Endothelial cell of umbilical vein (primary cell): Measurements from ENCODE around the gene ZNF593.

Experiments used
- EZH2 ChIP-seq: IDR thresholded peaks from 2 replicates; pipeline ENCODE4 v1.6.1; 2012; ENCODE audit warnings: borderline replicate concordance, low read depth, mild to moderate bottlenecking, moderate library complexity, low read length, inconsistent platforms; ENCODE audit not compliant: severe bottlenecking
- FOS ChIP-seq: IDR thresholded peaks from 2 replicates; pipeline ENCODE4 v1.6.1; 2011; ENCODE audit warnings: mild to moderate bottlenecking, low read length, moderate library complexity, borderline replicate concordance; ENCODE audit not compliant: insufficient read depth
- GATA2 ChIP-seq: IDR thresholded peaks from 2 replicates; pipeline ENCODE4 v1.7.0; 2011; ENCODE audit warnings: low read depth, mild to moderate bottlenecking, moderate library complexity, mixed read lengths, low read length; ENCODE audit not compliant: insufficient read length, insufficient read depth
- JUN ChIP-seq: IDR thresholded peaks from 2 replicates; pipeline ENCODE4 v1.6.1; 2011; ENCODE audit warnings: borderline replicate concordance, low read depth; ENCODE audit not compliant: insufficient read length, insufficient read depth
- MYC ChIP-seq: IDR thresholded peaks from one replicate; pipeline ENCODE4 v1.6.1; 2011; ENCODE audit warnings: mild to moderate bottlenecking, low read depth, low read length
- POLR2A ChIP-seq: IDR thresholded peaks from 2 replicates; pipeline ENCODE4 v1.6.1; 2012; ENCODE audit warnings: low read depth, mild to moderate bottlenecking, control low read depth, low read length
- POLR2AphosphoS5 ChIP-seq: IDR thresholded peaks from 2 replicates; pipeline ENCODE4 v1.6.1; 2012; ENCODE audit warnings: low read depth, mild to moderate bottlenecking, control low read depth, low read length, moderate library complexity; ENCODE audit not compliant: insufficient read depth
- TF ChIP-seq, protein P1 (sequence below), 2 donors: IDR thresholded peaks; 1 replicate in 1 of 2; 2 replicates in 1 of 2; pipeline ENCODE4 v1.5.1; 2011; ENCODE audit warnings: low read length in 2 of 2, mild to moderate bottlenecking in 2 of 2, moderate library complexity in 2 of 2, control low read depth in 1 of 2, inconsistent platforms in 1 of 2, low read depth in 1 of 2; ENCODE audit not compliant: insufficient read depth in 1 of 2; ENCODE audit errors: extremely low read depth in 1 of 2
- TF ChIP-seq, protein P2 (sequence below): IDR thresholded peaks from 2 replicates; pipeline ENCODE4 v1.6.1; 2011; ENCODE audit not compliant: insufficient read depth, insufficient read length

DNA sequence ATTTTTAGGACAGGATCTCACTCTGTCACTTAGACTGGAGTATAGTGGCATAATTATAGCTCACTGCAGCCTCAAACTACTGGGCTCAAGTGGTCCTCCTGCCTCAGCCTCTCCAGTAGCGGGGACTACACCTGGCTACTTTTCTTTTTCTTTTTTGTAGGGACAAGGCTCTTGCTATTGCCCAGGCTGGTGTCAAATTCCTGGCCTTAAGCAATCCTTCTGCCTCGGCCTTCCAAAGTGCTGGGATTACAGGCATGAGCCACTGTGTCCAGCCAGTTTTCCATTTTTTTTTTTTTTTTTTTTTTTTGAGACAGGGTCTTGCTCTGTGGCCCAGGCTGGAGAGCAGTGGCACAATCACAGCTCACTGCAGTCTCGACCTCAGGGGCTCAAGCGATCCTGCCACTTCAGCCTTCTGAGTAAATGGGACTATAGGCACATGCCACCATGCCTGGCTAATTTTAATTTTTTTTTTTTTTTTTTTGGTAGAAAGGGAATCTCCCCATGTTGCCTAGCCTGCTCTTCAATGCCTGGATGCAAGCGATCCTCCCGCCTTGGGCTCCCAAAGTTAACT lies 43.7 kb downstream of the ZNF593 start:
- TF ChIP-seq EZH2 (no peak), GATA2 (no peak), POLR2AphosphoS5 (no peak), MYC (no peak), POLR2A (no peak), JUN (no peak), FOS (no peak)
- TF ChIP-seq, protein P1, sequence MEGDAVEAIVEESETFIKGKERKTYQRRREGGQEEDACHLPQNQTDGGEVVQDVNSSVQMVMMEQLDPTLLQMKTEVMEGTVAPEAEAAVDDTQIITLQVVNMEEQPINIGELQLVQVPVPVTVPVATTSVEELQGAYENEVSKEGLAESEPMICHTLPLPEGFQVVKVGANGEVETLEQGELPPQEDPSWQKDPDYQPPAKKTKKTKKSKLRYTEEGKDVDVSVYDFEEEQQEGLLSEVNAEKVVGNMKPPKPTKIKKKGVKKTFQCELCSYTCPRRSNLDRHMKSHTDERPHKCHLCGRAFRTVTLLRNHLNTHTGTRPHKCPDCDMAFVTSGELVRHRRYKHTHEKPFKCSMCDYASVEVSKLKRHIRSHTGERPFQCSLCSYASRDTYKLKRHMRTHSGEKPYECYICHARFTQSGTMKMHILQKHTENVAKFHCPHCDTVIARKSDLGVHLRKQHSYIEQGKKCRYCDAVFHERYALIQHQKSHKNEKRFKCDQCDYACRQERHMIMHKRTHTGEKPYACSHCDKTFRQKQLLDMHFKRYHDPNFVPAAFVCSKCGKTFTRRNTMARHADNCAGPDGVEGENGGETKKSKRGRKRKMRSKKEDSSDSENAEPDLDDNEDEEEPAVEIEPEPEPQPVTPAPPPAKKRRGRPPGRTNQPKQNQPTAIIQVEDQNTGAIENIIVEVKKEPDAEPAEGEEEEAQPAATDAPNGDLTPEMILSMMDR (IDR thresholded peaks at IDR 0.05; ENCODE audit: extremely low read depth in 1 of 2, insufficient read depth in 1 of 2, low read depth in 1 of 2, low read length in 2 of 2), result no peak
- TF ChIP-seq, protein P2, sequence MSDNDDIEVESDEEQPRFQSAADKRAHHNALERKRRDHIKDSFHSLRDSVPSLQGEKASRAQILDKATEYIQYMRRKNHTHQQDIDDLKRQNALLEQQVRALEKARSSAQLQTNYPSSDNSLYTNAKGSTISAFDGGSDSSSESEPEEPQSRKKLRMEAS, result no peak
